Astrocyte of the cerebellum (primary cell): ENCODE data around the gene MYRF.

ENCODE experiments used
- DNase-seq: peaks from one replicate; pipeline ENCODE4 v3.0.0-alpha.2; 2011; ENCODE audit warnings: low read depth
- H3K4me3 ChIP-seq: 2 replicates; pipeline ENCODE4 v1.5.1; 2011; ENCODE audit warnings: mild to moderate bottlenecking, low read depth, low read length, moderate library complexity
- in situ Hi-C: cut with HindIII; loops from 2 replicates; pipeline ENCODE4 v1.10.0; 2017; ENCODE audit warnings: low sequenced_read_pairs
- TF ChIP-seq, protein P1 (sequence below): IDR thresholded peaks from 2 replicates; pipeline ENCODE4 v1.5.1; 2012; ENCODE audit warnings: low read length, low read depth, moderate library complexity, mild to moderate bottlenecking; ENCODE audit errors: missing control alignments

The MYRF gene

DNA sequence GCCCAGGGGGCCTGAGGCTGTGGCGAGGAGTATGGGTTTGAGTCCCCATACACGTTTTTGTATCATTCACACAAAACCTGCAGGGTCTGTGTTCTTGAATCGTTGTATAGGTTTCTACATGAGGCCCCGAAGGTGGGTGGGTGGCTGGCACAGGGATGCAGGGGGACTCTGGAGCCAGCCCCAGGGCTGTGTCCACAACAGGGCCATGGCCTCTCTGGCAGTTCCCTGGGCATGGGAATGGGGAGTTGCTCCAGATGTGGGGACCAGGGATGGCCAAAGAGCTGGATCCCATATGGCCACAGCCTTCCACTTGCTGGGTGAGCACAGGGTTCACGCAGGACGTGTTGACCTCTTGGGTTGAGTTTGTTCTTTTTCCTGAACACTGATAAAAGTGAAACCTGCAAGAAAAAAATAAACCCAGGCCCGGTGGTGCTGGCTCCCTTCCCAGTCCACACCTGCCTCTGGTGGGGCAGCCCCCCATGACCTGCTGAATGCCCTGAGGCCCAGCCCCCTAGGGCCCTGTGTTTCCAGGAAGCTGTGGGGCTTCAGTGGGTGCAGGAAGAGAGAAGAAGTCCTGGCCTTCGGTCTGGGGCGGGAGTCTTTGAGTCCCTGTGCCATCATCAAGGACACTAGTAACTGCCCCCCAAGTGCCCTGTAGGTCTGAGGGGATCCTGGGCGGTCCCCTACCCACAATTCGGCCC lies 16.1 kb downstream of the MYRF start:
- in situ Hi-C loops, result no loop called here
- DNase-seq, result no peak

GRCh38 chr11:61769169-61769920 lies 16.9 kb downstream of the MYRF start:
- in situ Hi-C loops, result no loop called here
- H3K4me3 ChIP-seq, result no peak overlapping the region
- DNase-seq, result no peak
- TF ChIP-seq, protein P1, sequence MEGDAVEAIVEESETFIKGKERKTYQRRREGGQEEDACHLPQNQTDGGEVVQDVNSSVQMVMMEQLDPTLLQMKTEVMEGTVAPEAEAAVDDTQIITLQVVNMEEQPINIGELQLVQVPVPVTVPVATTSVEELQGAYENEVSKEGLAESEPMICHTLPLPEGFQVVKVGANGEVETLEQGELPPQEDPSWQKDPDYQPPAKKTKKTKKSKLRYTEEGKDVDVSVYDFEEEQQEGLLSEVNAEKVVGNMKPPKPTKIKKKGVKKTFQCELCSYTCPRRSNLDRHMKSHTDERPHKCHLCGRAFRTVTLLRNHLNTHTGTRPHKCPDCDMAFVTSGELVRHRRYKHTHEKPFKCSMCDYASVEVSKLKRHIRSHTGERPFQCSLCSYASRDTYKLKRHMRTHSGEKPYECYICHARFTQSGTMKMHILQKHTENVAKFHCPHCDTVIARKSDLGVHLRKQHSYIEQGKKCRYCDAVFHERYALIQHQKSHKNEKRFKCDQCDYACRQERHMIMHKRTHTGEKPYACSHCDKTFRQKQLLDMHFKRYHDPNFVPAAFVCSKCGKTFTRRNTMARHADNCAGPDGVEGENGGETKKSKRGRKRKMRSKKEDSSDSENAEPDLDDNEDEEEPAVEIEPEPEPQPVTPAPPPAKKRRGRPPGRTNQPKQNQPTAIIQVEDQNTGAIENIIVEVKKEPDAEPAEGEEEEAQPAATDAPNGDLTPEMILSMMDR, result peak; percentile 39

More for the DNA sequence above, 16.1 kb downstream of the MYRF start:
- TF ChIP-seq, protein P1, result no peak
- no peak overlapping the region for H3K4me3 ChIP-seq

DNA sequence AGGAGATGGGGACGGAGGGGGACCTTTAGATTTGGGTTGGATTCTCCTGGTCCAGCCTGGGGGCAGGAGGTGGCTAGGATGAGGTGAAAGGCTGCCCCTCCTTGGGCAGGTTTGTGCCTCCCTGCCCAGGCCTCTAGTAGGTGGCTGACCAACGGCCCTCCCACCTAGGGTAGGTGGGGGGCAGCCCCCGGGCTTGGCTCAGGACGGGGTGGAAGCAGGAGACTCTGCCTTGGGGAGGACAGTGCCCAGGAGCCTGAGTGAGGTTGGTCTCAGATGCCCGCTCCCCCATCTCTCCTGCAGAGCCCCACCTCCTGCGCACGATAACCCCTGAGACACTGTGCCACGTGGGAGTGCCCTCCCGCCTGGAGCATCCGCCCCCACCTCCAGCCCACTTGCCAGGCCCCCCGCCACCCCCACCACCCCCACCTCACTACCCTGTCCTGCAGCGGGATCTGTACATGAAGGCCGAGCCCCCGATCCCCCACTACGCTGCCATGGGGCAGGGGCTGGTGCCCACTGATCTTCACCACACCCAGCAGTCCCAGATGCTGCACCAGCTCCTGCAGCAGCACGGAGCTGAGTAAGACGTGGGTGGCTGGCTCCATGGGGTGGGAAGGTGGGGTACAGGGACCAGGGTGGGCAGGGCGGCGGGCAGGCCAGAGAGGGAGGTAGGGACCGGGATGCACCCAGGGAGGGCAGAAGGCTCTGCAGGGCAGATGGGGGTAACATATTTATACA lies 17.7 kb downstream of the MYRF start:
- H3K4me3 ChIP-seq, result no peak overlapping the region
- no peak for DNase-seq
- in situ Hi-C loops, result no loop called here
- TF ChIP-seq, protein P1, result no peak

GRCh38 chr11:61771195-61771894 lies 18.9 kb downstream of the MYRF start:
- in situ Hi-C loops, result no loop called here
- H3K4me3 ChIP-seq, result no peak overlapping the region
- TF ChIP-seq, protein P1, result no peak
- DNase-seq, result no peak

- H3K4me3 ChIP-seq, result no peak overlapping the region
Observed at GRCh38 chr11:61771985-61772455, 19.6 kb downstream of the MYRF start.

DNA sequence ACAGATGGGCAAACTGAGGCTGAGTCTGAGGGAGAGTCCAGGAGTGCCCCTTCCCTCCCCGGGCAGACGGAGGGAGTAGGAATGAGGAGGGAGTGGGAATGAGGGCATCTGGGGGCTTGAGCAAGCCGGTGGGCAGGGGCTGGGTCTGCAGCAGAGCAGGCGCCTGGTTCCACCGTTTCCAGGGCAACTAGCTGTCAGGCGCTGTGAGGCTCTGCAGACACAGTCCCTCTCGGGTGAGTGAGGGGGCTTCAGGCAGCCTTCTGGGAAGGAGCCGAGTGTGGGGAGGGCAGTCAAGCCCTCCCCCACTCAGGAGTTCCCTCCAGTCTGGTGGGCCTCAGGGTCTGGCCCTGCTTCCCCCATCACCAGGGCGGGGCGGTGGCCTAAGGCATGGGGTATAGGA lies 20.9 kb downstream of the MYRF start:
- TF ChIP-seq, protein P1, result no peak
- H3K4me3 ChIP-seq, result no peak overlapping the region
- DNase-seq, result no peak
- in situ Hi-C loops, result no loop called here

More at GRCh38 chr11:61771985-61772455, 19.6 kb downstream of the MYRF start:
- TF ChIP-seq, protein P1, result no peak
- in situ Hi-C loops, result no loop called here
- no peak for DNase-seq
